HepG2 (cell line): Measurements from ENCODE around the gene ARL16. TPM values are rescaled to one million over a fixed set of nuclear protein-coding genes. Genes with fewer than 3 reads are reported as not detected.

Experiments used
- DR1 ChIP-seq: sonication (generic); formaldehyde crosslinking; IDR thresholded peaks from 2 replicates; pipeline ENCODE4 v1.8.0; 2021; ENCODE audit warnings: mild to moderate bottlenecking, missing genetic modification reagents, inconsistent platforms
- FIP1L1 ChIP-seq: fragments of 200-400 bp; formaldehyde crosslinking; IDR thresholded peaks from 2 replicates; pipeline ENCODE4 v1.6.1; 2018; ENCODE audit warnings: low read depth, mild to moderate bottlenecking, low read length, moderate library complexity, borderline replicate concordance; ENCODE audit not compliant: insufficient read depth
- PAF1 ChIP-seq: IDR thresholded peaks from 2 replicates; pipeline ENCODE4 v1.6.1; 2016; ENCODE audit warnings: missing genetic modification reagents, missing compliant biosample characterization
- PHF21A ChIP-seq: sonication (generic); formaldehyde crosslinking; IDR thresholded peaks from 2 replicates; pipeline ENCODE4 v1.5.0; 2020; ENCODE audit warnings: mild to moderate bottlenecking, missing genetic modification reagents
- POLR2A ChIP-seq, 2 experiments: IDR thresholded peaks; 2 replicates each; pipeline ENCODE4 v1.6.1; 2011; ENCODE audit warnings: low read depth in 2 of 2, low read length in 2 of 2, mild to moderate bottlenecking in 1 of 2, moderate library complexity in 1 of 2; ENCODE audit not compliant: insufficient read depth in 1 of 2
- RBFOX2 ChIP-seq: fragments of 200-400 bp; formaldehyde crosslinking; IDR thresholded peaks from 2 replicates; pipeline ENCODE4 v1.6.1; 2017; ENCODE audit warnings: low read depth, mild to moderate bottlenecking, low read length
- RBM22 ChIP-seq: fragments of 200-400 bp; formaldehyde crosslinking; optimal IDR thresholded peaks from 2 replicates; pipeline ENCODE3; 2017; ENCODE audit warnings: mild to moderate bottlenecking, low read length, moderate library complexity
- SMAD3 ChIP-seq: sonication (generic); formaldehyde crosslinking; IDR thresholded peaks from 2 replicates; pipeline ENCODE4 v1.4.0; 2020; ENCODE audit warnings: missing genetic modification reagents
- SMYD3 ChIP-seq: sonication (generic); formaldehyde crosslinking; IDR thresholded peaks from 2 replicates; pipeline ENCODE4 v1.8.1; 2023; ENCODE audit warnings: mild to moderate bottlenecking, missing genetic modification reagents
- SNAPC2 ChIP-seq: sonication (generic); formaldehyde crosslinking; IDR thresholded peaks from 2 replicates; pipeline ENCODE4 v1.8.1; 2022; ENCODE audit warnings: mild to moderate bottlenecking, missing genetic modification reagents
- SP4 ChIP-seq: sonication (generic); formaldehyde crosslinking; IDR thresholded peaks from 2 replicates; pipeline ENCODE4 v1.8.1; 2023; ENCODE audit warnings: mild to moderate bottlenecking, missing genetic modification reagents
- TAF1 ChIP-seq: sonication (generic); formaldehyde crosslinking; IDR thresholded peaks from 2 replicates; pipeline ENCODE4 v1.4.0; 2020; ENCODE audit warnings: missing genetic modification reagents
- WIZ ChIP-seq: sonication (generic); formaldehyde crosslinking; IDR thresholded peaks from 2 replicates; pipeline ENCODE4 v1.5.1; 2020; ENCODE audit warnings: mild to moderate bottlenecking, missing genetic modification reagents
- ZFP36L1 ChIP-seq: sonication (generic); formaldehyde crosslinking; IDR thresholded peaks from 2 replicates; pipeline ENCODE4 v1.8.0; 2022; ENCODE audit warnings: mild to moderate bottlenecking, missing genetic modification reagents, moderate library complexity
- ZFP82 ChIP-seq: sonication (generic); formaldehyde crosslinking; IDR thresholded peaks from 2 replicates; pipeline ENCODE4 v1.5.1; 2020; ENCODE audit warnings: mild to moderate bottlenecking, missing genetic modification reagents, borderline replicate concordance
- ZKSCAN8 ChIP-seq: IDR thresholded peaks from 2 replicates; pipeline ENCODE4 v1.6.1; 2016; ENCODE audit warnings: borderline replicate concordance, missing genetic modification reagents, missing compliant biosample characterization
- ZNF138 ChIP-seq: sonication (generic); formaldehyde crosslinking; IDR thresholded peaks from 2 replicates; pipeline ENCODE4 v1.5.0; 2020; ENCODE audit warnings: mild to moderate bottlenecking, low read depth, missing genetic modification reagents
- ZNF34 ChIP-seq: sonication (generic); formaldehyde crosslinking; IDR thresholded peaks from 2 replicates; pipeline ENCODE4 v1.4.0; 2020; ENCODE audit warnings: mild to moderate bottlenecking, missing genetic modification reagents, borderline replicate concordance
- ZNF460 ChIP-seq: sonication (generic); formaldehyde crosslinking; IDR thresholded peaks from 2 replicates; pipeline ENCODE4 v1.5.1; 2020; ENCODE audit warnings: missing genetic modification reagents, mild to moderate bottlenecking, borderline replicate concordance
- ZNF572 ChIP-seq: sonication (generic); formaldehyde crosslinking; IDR thresholded peaks from 2 replicates; pipeline ENCODE4 v1.5.1; 2020; ENCODE audit warnings: mild to moderate bottlenecking, missing genetic modification reagents
- ZNF687 ChIP-seq: sonication (generic); formaldehyde crosslinking; IDR thresholded peaks from 2 replicates; pipeline ENCODE4 v1.5.1; 2020; ENCODE audit warnings: mild to moderate bottlenecking, missing genetic modification reagents, moderate library complexity
- ZNF761 ChIP-seq: sonication (generic); formaldehyde crosslinking; conservative IDR thresholded peaks from 2 replicates; pipeline ENCODE4 v1.4.0; 2020; ENCODE audit warnings: mild to moderate bottlenecking, missing genetic modification reagents
- polyA plus RNA-seq, 8 experiments: library from polyadenylated mRNA; depleted of rRNA in 3 of 8; stranded (reverse) in 7 of 8; unstranded in 1 of 8; fragments of >200 nt; fragmentation: Illumina TruSeq in 4 of 8; extraction: Trizol in 4 of 8; gene quantifications; 2 replicates each; pipeline versions ENCODE4 v1.2.1 to v1.2.3, GENCODE V29; 2011 to 2016; ENCODE audit warnings: low read depth in 4 of 8, missing spikeins in 1 of 8, mixed read lengths in 1 of 8; ENCODE audit not compliant: insufficient read depth in 1 of 8
- total RNA-seq, 5 experiments: library from RNA; depleted of rRNA; stranded (reverse); fragments of >200 nt; fragmentation: Illumina TruSeq; extraction: Trizol; gene quantifications; 2 replicates each; pipeline ENCODE4 v1.2.3, GENCODE V29; 2016; ENCODE audit warnings: low read depth in 1 of 5
- TF ChIP-seq, protein P1 (sequence below): sonication (generic); formaldehyde crosslinking; IDR thresholded peaks from 2 replicates; pipeline ENCODE4 v1.4.0; 2020; ENCODE audit warnings: missing genetic modification reagents

The ARL16 gene
- total and polyA plus RNA-seq, 2 of the 13 experiments (the other 11 are each of a cell fraction or from before 2014, with no cell fraction given), result 20.8 to 30.8 TPM

DNA sequence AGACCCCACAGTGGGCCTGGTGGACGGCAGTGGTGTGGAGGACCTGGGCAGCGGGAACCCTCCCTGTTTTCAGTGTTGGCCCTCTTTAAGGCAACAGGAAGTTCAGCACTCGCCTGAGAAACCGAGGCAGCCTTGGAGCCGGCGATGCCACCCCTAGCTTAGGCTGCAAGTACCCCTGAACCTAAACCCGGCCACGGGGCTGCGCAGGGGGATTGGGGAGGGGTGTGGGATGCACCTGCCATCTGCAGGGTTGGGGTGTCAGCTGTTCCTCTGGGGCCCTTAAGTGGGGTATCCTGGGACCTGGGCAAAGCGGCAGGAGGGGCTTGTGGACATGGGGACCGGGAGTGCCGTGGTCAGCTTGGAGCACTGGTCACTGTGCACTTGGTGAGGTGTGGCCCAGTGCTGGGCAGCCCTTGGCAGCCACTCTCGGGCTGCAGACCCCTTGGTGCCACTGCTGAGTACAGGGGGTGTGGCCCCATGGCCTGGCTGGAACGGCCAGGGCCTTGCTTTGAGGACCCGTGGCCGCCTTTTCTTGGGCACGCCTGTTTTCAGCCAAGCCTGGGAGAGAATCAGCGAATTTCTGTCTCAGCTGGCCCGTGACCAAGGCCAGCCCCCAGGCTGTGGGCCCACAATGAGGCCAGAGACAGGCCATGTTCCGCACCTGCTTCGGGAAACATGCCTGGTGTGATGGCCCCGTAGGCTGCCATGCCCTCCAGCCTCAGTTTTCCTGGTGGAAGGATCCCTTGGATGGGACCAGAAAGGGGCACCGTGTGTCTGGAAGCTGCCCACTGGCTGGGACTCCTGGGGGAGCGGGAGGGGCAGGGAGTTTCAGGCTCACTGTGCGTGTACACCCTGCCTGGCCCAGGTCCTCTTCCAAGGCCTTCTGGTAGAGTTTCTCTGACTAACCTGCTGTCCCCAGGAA, 24.4 kb upstream of the ARL16 start (continued):
- TF ChIP-seq SMAD3 (CRISPR knock-in tag) (no peak), RBM22 (peak; percentile 1), ZFP82 (CRISPR knock-in tag) (no peak), ZNF687 (CRISPR knock-in tag) (peak; percentile 52), ZNF34 (CRISPR knock-in tag) (no peak), PHF21A (CRISPR knock-in tag) (no peak), ZNF138 (0 out of 2 replicates have a peak, but pooled peaks have one; percentile 26), RBFOX2 (peak; percentile 77), ZNF572 (CRISPR knock-in tag) (no peak), ZFP36L1 (CRISPR knock-in tag) (no peak), FIP1L1 (no peak), SMYD3 (CRISPR knock-in tag) (no peak), SP4 (CRISPR knock-in tag) (no peak), WIZ (CRISPR knock-in tag) (no peak), DR1 (no peak), ZNF761 (CRISPR knock-in tag) (no peak), ZKSCAN8 (CRISPR knock-in tag) (no peak), TAF1 (CRISPR knock-in tag) (0 out of 2 replicates have a peak, but pooled peaks have one; percentile 19), ZNF460 (CRISPR knock-in tag) (no peak), POLR2A (IDR thresholded peaks at IDR 0.05; ENCODE audit: insufficient read depth in 1 of 2, low read depth in 2 of 2, low read length in 2 of 2) (peak in 1 of 2 experiments; percentile 8; a peak in 2 of 4 replicates), SNAPC2 (CRISPR knock-in tag) (no peak), PAF1 (peak; percentile 49; the same call in 1 of the 2 replicates)
- TF ChIP-seq, protein P1, sequence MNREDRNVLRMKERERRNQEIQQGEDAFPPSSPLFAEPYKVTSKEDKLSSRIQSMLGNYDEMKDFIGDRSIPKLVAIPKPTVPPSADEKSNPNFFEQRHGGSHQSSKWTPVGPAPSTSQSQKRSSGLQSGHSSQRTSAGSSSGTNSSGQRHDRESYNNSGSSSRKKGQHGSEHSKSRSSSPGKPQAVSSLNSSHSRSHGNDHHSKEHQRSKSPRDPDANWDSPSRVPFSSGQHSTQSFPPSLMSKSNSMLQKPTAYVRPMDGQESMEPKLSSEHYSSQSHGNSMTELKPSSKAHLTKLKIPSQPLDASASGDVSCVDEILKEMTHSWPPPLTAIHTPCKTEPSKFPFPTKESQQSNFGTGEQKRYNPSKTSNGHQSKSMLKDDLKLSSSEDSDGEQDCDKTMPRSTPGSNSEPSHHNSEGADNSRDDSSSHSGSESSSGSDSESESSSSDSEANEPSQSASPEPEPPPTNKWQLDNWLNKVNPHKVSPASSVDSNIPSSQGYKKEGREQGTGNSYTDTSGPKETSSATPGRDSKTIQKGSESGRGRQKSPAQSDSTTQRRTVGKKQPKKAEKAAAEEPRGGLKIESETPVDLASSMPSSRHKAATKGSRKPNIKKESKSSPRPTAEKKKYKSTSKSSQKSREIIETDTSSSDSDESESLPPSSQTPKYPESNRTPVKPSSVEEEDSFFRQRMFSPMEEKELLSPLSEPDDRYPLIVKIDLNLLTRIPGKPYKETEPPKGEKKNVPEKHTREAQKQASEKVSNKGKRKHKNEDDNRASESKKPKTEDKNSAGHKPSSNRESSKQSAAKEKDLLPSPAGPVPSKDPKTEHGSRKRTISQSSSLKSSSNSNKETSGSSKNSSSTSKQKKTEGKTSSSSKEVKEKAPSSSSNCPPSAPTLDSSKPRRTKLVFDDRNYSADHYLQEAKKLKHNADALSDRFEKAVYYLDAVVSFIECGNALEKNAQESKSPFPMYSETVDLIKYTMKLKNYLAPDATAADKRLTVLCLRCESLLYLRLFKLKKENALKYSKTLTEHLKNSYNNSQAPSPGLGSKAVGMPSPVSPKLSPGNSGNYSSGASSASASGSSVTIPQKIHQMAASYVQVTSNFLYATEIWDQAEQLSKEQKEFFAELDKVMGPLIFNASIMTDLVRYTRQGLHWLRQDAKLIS, result peak; percentile 8; the same call in 1 of the 2 replicates
